Keratinocyte (primary cell): Measurements from ENCODE around the gene TCERG1L. TPM values are rescaled to one million over a fixed set of nuclear protein-coding genes. Genes with fewer than 3 reads are reported as not detected.

Source experiments
- DNase-seq: peaks from one replicate; pipeline ENCODE4 v3.0.0-alpha.2; 2011; ENCODE audit warnings: low read depth, missing footprints, low spot score
- FAIRE-seq: peaks from 2 replicates; lab custom pipeline; 2011; peaks lifted over from hg19 to GRCh38; lab: Jason Lieb, UNC
- H2AFZ ChIP-seq: 2 replicates; pipeline ENCODE4 v1.6.0; 2012; ENCODE audit warnings: low read length, control low read depth, inconsistent platforms; ENCODE audit not compliant: control insufficient read depth
- H3K27ac ChIP-seq: 2 replicates; pipeline ENCODE4 v1.5.1; 2011; ENCODE audit warnings: low read length; ENCODE audit not compliant: control insufficient read depth, insufficient read depth
- H3K27me3 ChIP-seq: 3 replicates; pipeline ENCODE4 v1.6.0; 2011; ENCODE audit warnings: low read length; ENCODE audit not compliant: control insufficient read depth, insufficient read depth; ENCODE audit errors: extremely low read depth
- H3K36me3 ChIP-seq, 2 experiments: 2 replicates in 1 of 2; 3 replicates in 1 of 2; pipeline ENCODE4 v1.5.1; 2011; ENCODE audit warnings: low read length in 2 of 2, mild to moderate bottlenecking in 1 of 2; ENCODE audit not compliant: control insufficient read depth in 2 of 2, insufficient read depth in 2 of 2; ENCODE audit errors: extremely low read depth in 1 of 2
- H3K4me1 ChIP-seq: 3 replicates; pipeline ENCODE4 v1.5.1; 2011; ENCODE audit warnings: low read length; ENCODE audit not compliant: control insufficient read depth, insufficient read depth; ENCODE audit errors: extremely low read depth
- H3K4me2 ChIP-seq: 3 replicates; pipeline ENCODE4 v1.6.0; 2011; ENCODE audit warnings: low read depth, low read length; ENCODE audit not compliant: control insufficient read depth, insufficient read depth; ENCODE audit errors: extremely low read depth
- H3K4me3 ChIP-seq, 3 experiments: fragments of 200-600 bp in 1 of 3; sonication (generic) in 1 of 3; 2 replicates in 2 of 3; 3 replicates in 1 of 3; pipeline ENCODE4 v1.5.1; 2011 to 2016; ENCODE audit warnings: low read length in 3 of 3, mild to moderate bottlenecking in 3 of 3, control low read depth in 2 of 3, inconsistent platforms in 1 of 3, low read depth in 1 of 3, mixed read lengths in 1 of 3, mixed run types in 1 of 3, moderate library complexity in 1 of 3; ENCODE audit not compliant: control insufficient read depth in 2 of 3, insufficient read depth in 2 of 3; ENCODE audit errors: extremely low read depth in 1 of 3
- H3K79me2 ChIP-seq: 2 replicates; pipeline ENCODE4 v1.6.0; 2012; ENCODE audit warnings: low read length; ENCODE audit not compliant: control insufficient read depth, insufficient read depth
- H3K9ac ChIP-seq: 3 replicates; pipeline ENCODE4 v1.6.0; 2011; ENCODE audit warnings: low read length; ENCODE audit not compliant: control insufficient read depth, insufficient read depth; ENCODE audit errors: extremely low read depth
- H3K9me1 ChIP-seq: 3 replicates; pipeline ENCODE4 v1.6.0; 2011; ENCODE audit warnings: low read length; ENCODE audit not compliant: control insufficient read depth, insufficient read depth; ENCODE audit errors: extremely low read depth
- H3K9me3 ChIP-seq: 2 replicates; pipeline ENCODE4 v1.5.1; 2012; ENCODE audit warnings: low read depth, low read length; ENCODE audit not compliant: control insufficient read depth
- H4K20me1 ChIP-seq: 3 replicates; pipeline ENCODE4 v1.6.0; 2011; ENCODE audit warnings: low read length; ENCODE audit not compliant: control insufficient read depth, insufficient read depth; ENCODE audit errors: extremely low read depth
- CTCF ChIP-seq, 3 experiments: IDR thresholded peaks in 1 of 3; conservative IDR thresholded peaks in 1 of 3; optimal IDR thresholded peaks in 1 of 3; 2 replicates in 2 of 3; 3 replicates in 1 of 3; pipeline versions ENCODE3 to v1.5.1; 2011; ENCODE audit warnings: low read length in 3 of 3, mild to moderate bottlenecking in 3 of 3, moderate library complexity in 2 of 3, control low read depth in 1 of 3, inconsistent platforms in 1 of 3; ENCODE audit not compliant: insufficient read depth in 2 of 3; ENCODE audit errors: extremely low read depth in 1 of 3
- EZH2 ChIP-seq: IDR thresholded peaks from one replicate; pipeline ENCODE4 v1.6.1; 2012; ENCODE audit warnings: inconsistent platforms, mild to moderate bottlenecking, low read length, moderate library complexity
- dilution Hi-C: fragments of 300-500 bp; cut with MboI; formaldehyde crosslinking; loops from one replicate; pipeline ENCODE4 v1.7.0; 2020; ENCODE audit warnings: low sequenced_read_pairs; ENCODE audit not compliant: extremely low pct_ligation_motif_present
- polyA plus RNA-seq, 5 experiments: library from polyadenylated mRNA; depleted of rRNA in 3 of 5; stranded (reverse) in 3 of 5; stranded (forward) in 1 of 5; unstranded in 1 of 5; fragments of >200 nt; gene quantifications; 1 replicate in 1 of 5; 2 replicates in 3 of 5; 3 replicates in 1 of 5; pipeline versions ENCODE4 v1.2.1 to v1.2.3, GENCODE V29; 2011 to 2012; ENCODE audit warnings: missing spikeins in 2 of 5, low read depth in 1 of 5, low replicate concordance in 1 of 5

The TCERG1L gene
- polyA plus RNA-seq, 1 donor (not counting 4 experiments of a cell fraction or from before 2014, with no cell fraction given), result not detected

- H3K4me2 ChIP-seq, result no peak overlapping the region
- no peaks in the 10 kb centered on the region for H3K9me1 ChIP-seq
- no peak overlapping the region for H3K4me3 ChIP-seq
- H3K9ac ChIP-seq, result no peak overlapping the region
- H3K9me3 ChIP-seq, result peaks cover 7% of the 10 kb centered on the region
- TF ChIP-seq EZH2 (no peak), CTCF (optimal IDR thresholded peaks at IDR 0.05 in 1 of 3, IDR thresholded peaks at IDR 0.05 in 1 of 3, conservative IDR thresholded peaks at IDR 0.05 in 1 of 3; ENCODE audit: extremely low read depth in 1 of 3, insufficient read depth in 2 of 3, low read length in 3 of 3) (no peak)
- H3K4me1 ChIP-seq, result no peaks in the 10 kb centered on the region
- dilution Hi-C loops, result no loop called here
- H3K27me3 ChIP-seq, result no peaks in the 10 kb centered on the region
- DNase-seq, result no peak
- no peak overlapping the region for H2AFZ ChIP-seq
- no peaks in the 10 kb centered on the region for H3K79me2 ChIP-seq
- no peaks in the 10 kb centered on the region for H3K36me3 ChIP-seq
- H4K20me1 ChIP-seq, result no peaks in the 10 kb centered on the region
- H3K27ac ChIP-seq, result no peak overlapping the region
- no peak for FAIRE-seq
These were observed 191.7 kb downstream of the TCERG1L start for GRCh38 chr10:131119626-131120355.

- Histone ChIP-seq H4K20me1 (no peaks in the 10 kb centered on the region), H3K9me3 (peaks cover 11% of the 10 kb centered on the region), H2AFZ (no peak overlapping the region), H3K4me1 (no peaks in the 10 kb centered on the region), H3K9ac (no peak overlapping the region), H3K36me3 (no peaks in the 10 kb centered on the region), H3K4me2 (no peak overlapping the region), H3K27ac (no peak overlapping the region), H3K4me3 (no peak overlapping the region), H3K27me3 (no peaks in the 10 kb centered on the region), H3K9me1 (no peaks in the 10 kb centered on the region), H3K79me2 (no peaks in the 10 kb centered on the region)
- FAIRE-seq (no peak), DNase-seq (no peak)
- dilution Hi-C loops, result no loop called here
- TF ChIP-seq EZH2 (no peak), CTCF (optimal IDR thresholded peaks at IDR 0.05 in 1 of 3, IDR thresholded peaks at IDR 0.05 in 1 of 3, conservative IDR thresholded peaks at IDR 0.05 in 1 of 3; ENCODE audit: extremely low read depth in 1 of 3, insufficient read depth in 2 of 3, low read length in 3 of 3) (no peak)
These were observed 193.9 kb downstream of the TCERG1L start for GRCh38 chr10:131117416-131118212.
